ENCODE data around the gene RIMKLB.

DNA sequence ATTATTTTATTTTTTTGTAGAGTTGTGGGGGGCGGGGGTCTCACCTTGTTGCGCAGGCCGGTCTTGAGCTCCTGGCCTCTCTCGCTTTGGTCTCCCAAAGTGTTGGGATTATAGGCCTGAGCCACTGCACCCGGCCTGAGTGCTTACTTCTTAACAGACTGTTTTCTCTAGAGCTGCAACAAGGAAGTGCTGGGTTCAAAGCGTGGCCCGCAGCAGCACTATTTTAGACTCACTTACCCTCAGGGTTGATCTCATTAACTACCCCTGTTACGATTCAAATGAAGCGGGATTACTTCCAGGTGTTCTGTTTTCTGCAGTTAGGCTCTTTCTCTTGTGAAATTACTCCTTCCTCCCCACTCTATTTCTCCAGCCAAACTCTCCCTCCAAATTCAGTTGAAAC lies 133.3 kb downstream of the RIMKLB start:
- no peak for TF ChIP-seq POLR2AphosphoS5 (IDR thresholded peaks at IDR 0.05; ENCODE audit: low read depth)
- TF ChIP-seq, protein P1, sequence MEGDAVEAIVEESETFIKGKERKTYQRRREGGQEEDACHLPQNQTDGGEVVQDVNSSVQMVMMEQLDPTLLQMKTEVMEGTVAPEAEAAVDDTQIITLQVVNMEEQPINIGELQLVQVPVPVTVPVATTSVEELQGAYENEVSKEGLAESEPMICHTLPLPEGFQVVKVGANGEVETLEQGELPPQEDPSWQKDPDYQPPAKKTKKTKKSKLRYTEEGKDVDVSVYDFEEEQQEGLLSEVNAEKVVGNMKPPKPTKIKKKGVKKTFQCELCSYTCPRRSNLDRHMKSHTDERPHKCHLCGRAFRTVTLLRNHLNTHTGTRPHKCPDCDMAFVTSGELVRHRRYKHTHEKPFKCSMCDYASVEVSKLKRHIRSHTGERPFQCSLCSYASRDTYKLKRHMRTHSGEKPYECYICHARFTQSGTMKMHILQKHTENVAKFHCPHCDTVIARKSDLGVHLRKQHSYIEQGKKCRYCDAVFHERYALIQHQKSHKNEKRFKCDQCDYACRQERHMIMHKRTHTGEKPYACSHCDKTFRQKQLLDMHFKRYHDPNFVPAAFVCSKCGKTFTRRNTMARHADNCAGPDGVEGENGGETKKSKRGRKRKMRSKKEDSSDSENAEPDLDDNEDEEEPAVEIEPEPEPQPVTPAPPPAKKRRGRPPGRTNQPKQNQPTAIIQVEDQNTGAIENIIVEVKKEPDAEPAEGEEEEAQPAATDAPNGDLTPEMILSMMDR (IDR thresholded peaks at IDR 0.05; ENCODE audit: insufficient read depth, low read length), result no peak

All from HL-60 (cell line).